AG10803 (cell line): ENCODE data around the gene ITGAE.
"Not testable (repeated sequence)": the region's sequence is repeated elsewhere in the genome, so short reads cannot be mapped to it uniquely, and the experiment has no call there.

ENCODE experiments used
- DNase-seq: peaks from one replicate; pipeline ENCODE4 v3.0.0; 2010; ENCODE audit warnings: low read depth
- H3K4me3 ChIP-seq: 2 replicates; pipeline ENCODE4 v1.5.1; 2011; ENCODE audit warnings: mild to moderate bottlenecking, low read length, control low read depth
- CTCF ChIP-seq: conservative IDR thresholded peaks from 2 replicates; pipeline ENCODE4 v1.5.1; 2011; ENCODE audit warnings: mild to moderate bottlenecking, low read length, control low read depth, inconsistent platforms

Gene ITGAE

GRCh38 chr17:3729881-3730280 lies 71.1 kb downstream of the ITGAE start:
- no peak overlapping the region for H3K4me3 ChIP-seq
- no peak for TF ChIP-seq CTCF
- no peak for DNase-seq

GRCh38 chr17:3728099-3728498 lies 72.9 kb downstream of the ITGAE start:
- H3K4me3 ChIP-seq: not testable (repeated sequence)

GRCh38 chr17:3727041-3727440 lies 73.9 kb downstream of the ITGAE start:
- no peak for TF ChIP-seq CTCF
- H3K4me3 ChIP-seq: no peak overlapping the region
- no peak for DNase-seq

More at GRCh38 chr17:3728099-3728498, 72.9 kb downstream of the ITGAE start:
- DNase-seq: not testable (repeated sequence)

GRCh38 chr17:3724378-3725077 lies 76.5 kb downstream of the ITGAE start:
- DNase-seq: no peak
- TF ChIP-seq CTCF: no peak
- peak overlapping the region; percentile 92 for H3K4me3 ChIP-seq

- H3K4me3 ChIP-seq: peak within 1 kb of the TSS; percentile 92
- peak; percentile 37 for TF ChIP-seq CTCF
- peak; percentile 82 for DNase-seq
These were observed 77.2 kb downstream of the ITGAE start, which contains the start of gene HASPIN for GRCh38 chr17:3723556-3724377. Gene HASPIN (plus strand): TSS chr17:3723903. CDS start chr17:3723936, 33 bp downstream.

- DNase-seq: no peak
- TF ChIP-seq CTCF: no peak
These were observed 77.8 kb downstream of the ITGAE start for GRCh38 chr17:3723188-3723555.

GRCh38 chr17:3722716-3723115 lies 78.3 kb downstream of the ITGAE start:
- H3K4me3 ChIP-seq: peak overlapping the region; percentile 92
- DNase-seq: peak; percentile 65
- no peak for TF ChIP-seq CTCF

More at GRCh38 chr17:3723188-3723555, 77.8 kb downstream of the ITGAE start:
- H3K4me3 ChIP-seq: peak overlapping the region; percentile 92
